Measurements from ENCODE around the gene DLGAP4.

GRCh38 chr20:36303831-36304230 is 2.3 kb upstream of the DLGAP4 start:
- TF ChIP-seq CTCF (IDR thresholded peaks at IDR 0.05) (no peak), ZFX (IDR thresholded peaks at IDR 0.05; ENCODE audit: borderline replicate concordance) (no peak)
